ENCODE results near the gene CCNG1. TPM values are rescaled to one million over a fixed set of nuclear protein-coding genes. Genes with fewer than 3 reads are reported as not detected.

CCNG1 gene
- polyA plus RNA-seq, 1 donor from 2014 or later, result 106 TPM

DNA sequence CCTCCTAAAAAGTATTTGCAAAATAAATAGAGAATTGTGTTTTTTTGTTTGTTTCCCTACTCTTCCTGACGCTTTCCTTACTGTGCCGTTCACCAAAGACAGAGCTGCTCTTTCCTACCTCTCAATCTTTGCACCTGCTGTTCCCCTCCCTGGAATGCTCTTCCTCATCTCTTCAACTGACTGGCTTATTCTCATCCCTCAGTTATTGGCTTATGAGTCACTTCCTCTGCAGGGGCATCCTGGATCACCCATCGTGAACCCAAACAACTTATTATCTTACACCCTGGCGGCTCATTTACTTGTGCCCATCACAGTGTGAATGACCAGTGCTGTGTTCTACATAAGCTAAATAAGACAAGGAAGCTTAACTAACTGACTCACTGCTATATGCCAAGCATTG, 36.1 kb upstream of the CCNG1 start:
- Histone ChIP-seq H3K4me2 (ENCODE audit: low read length) (no peak overlapping the region), H3F3A (ENCODE audit: insufficient read depth, low read length, poor library complexity, severe bottlenecking) (no peaks in the 10 kb centered on the region), H3K9ac (ENCODE audit: low read length) (no peak overlapping the region), H2AFZ (ENCODE audit: low read depth, low read length) (no peak overlapping the region), H3K79me2 (replicated peaks; ENCODE audit: insufficient read depth, low read length) (no peaks in the 10 kb centered on the region), H3K4me3 (ENCODE audit: low read length) (no peak overlapping the region), H4K20me1 (ENCODE audit: insufficient read depth) (no peaks in the 10 kb centered on the region), H3K36me3 (ENCODE audit: insufficient read depth, low read length) (no peaks in the 10 kb centered on the region), H3K9me2 (ENCODE audit: insufficient read depth, low read length) (no peaks in the 10 kb centered on the region), H3K27ac (ENCODE audit: low read length) (peak overlapping the region; percentile 38), H3K27me3 (ENCODE audit: insufficient read depth, low read depth, low read length) (no peaks in the 10 kb centered on the region), H3K9me3 (ENCODE audit: low read length) (no peaks in the 10 kb centered on the region)
- TF ChIP-seq SMC3 (conservative IDR thresholded peaks at IDR 0.05; ENCODE audit: poor library complexity) (no peak), TAF1 (IDR thresholded peaks at IDR 0.05; ENCODE audit: low read depth) (no peak), POLR2AphosphoS5 (IDR thresholded peaks at IDR 0.05) (no peak), RAD21 (conservative IDR thresholded peaks at IDR 0.05) (no peak), EP300 (conservative IDR thresholded peaks at IDR 0.05; ENCODE audit: poor library complexity, severe bottlenecking) (no peak), MXI1 (conservative IDR thresholded peaks at IDR 0.05; ENCODE audit: poor library complexity, severe bottlenecking) (no peak), EZH2 (IDR thresholded peaks at IDR 0.05; ENCODE audit: borderline replicate concordance, insufficient read depth, low read length, poor library complexity, severe bottlenecking) (no peak)
- TF ChIP-seq, protein P1, sequence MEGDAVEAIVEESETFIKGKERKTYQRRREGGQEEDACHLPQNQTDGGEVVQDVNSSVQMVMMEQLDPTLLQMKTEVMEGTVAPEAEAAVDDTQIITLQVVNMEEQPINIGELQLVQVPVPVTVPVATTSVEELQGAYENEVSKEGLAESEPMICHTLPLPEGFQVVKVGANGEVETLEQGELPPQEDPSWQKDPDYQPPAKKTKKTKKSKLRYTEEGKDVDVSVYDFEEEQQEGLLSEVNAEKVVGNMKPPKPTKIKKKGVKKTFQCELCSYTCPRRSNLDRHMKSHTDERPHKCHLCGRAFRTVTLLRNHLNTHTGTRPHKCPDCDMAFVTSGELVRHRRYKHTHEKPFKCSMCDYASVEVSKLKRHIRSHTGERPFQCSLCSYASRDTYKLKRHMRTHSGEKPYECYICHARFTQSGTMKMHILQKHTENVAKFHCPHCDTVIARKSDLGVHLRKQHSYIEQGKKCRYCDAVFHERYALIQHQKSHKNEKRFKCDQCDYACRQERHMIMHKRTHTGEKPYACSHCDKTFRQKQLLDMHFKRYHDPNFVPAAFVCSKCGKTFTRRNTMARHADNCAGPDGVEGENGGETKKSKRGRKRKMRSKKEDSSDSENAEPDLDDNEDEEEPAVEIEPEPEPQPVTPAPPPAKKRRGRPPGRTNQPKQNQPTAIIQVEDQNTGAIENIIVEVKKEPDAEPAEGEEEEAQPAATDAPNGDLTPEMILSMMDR (IDR thresholded peaks at IDR 0.05; ENCODE audit: poor library complexity, severe bottlenecking), result no peak
- TF ChIP-seq, protein P2, sequence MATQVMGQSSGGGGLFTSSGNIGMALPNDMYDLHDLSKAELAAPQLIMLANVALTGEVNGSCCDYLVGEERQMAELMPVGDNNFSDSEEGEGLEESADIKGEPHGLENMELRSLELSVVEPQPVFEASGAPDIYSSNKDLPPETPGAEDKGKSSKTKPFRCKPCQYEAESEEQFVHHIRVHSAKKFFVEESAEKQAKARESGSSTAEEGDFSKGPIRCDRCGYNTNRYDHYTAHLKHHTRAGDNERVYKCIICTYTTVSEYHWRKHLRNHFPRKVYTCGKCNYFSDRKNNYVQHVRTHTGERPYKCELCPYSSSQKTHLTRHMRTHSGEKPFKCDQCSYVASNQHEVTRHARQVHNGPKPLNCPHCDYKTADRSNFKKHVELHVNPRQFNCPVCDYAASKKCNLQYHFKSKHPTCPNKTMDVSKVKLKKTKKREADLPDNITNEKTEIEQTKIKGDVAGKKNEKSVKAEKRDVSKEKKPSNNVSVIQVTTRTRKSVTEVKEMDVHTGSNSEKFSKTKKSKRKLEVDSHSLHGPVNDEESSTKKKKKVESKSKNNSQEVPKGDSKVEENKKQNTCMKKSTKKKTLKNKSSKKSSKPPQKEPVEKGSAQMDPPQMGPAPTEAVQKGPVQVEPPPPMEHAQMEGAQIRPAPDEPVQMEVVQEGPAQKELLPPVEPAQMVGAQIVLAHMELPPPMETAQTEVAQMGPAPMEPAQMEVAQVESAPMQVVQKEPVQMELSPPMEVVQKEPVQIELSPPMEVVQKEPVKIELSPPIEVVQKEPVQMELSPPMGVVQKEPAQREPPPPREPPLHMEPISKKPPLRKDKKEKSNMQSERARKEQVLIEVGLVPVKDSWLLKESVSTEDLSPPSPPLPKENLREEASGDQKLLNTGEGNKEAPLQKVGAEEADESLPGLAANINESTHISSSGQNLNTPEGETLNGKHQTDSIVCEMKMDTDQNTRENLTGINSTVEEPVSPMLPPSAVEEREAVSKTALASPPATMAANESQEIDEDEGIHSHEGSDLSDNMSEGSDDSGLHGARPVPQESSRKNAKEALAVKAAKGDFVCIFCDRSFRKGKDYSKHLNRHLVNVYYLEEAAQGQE (IDR thresholded peaks at IDR 0.05; ENCODE audit: borderline replicate concordance), result no peak

DNA sequence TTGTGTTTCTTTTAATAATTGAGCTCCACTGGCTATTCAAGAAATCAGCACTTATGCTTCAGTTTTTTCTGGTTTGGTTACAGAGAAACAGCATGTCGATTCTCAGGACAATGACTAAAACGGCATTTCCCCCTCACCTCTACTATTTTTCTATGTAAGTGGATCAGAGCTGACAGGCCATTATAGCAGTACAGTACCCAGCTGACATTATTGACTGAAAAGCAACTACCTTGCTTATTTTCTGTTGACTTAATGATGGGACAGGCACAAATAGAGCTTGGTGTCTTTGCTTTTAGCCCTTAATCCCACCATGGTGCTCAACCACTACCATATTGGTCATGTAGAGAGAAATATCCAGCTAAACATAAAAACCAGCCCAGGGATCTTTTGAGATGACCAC, 35.4 kb upstream of the CCNG1 start:
- no peaks in the 10 kb centered on the region for H3F3A ChIP-seq (ENCODE audit: insufficient read depth, low read length, poor library complexity, severe bottlenecking)
- H3K9ac ChIP-seq (ENCODE audit: low read length), result no peak overlapping the region
- no peak overlapping the region for H3K4me3 ChIP-seq (ENCODE audit: low read length)
- no peaks in the 10 kb centered on the region for H3K36me3 ChIP-seq (ENCODE audit: insufficient read depth, low read length)
- H3K79me2 ChIP-seq (replicated peaks; ENCODE audit: insufficient read depth, low read length), result no peaks in the 10 kb centered on the region
- H3K9me3 ChIP-seq (ENCODE audit: low read length), result no peaks in the 10 kb centered on the region
- no peaks in the 10 kb centered on the region for H4K20me1 ChIP-seq (ENCODE audit: insufficient read depth)
- TF ChIP-seq, protein P1 (IDR thresholded peaks at IDR 0.05; ENCODE audit: poor library complexity, severe bottlenecking), result no peak
- TF ChIP-seq SMC3 (conservative IDR thresholded peaks at IDR 0.05; ENCODE audit: poor library complexity) (peak; percentile 26), POLR2AphosphoS5 (IDR thresholded peaks at IDR 0.05) (peak; percentile 89), TAF1 (IDR thresholded peaks at IDR 0.05; ENCODE audit: low read depth) (no peak), EZH2 (IDR thresholded peaks at IDR 0.05; ENCODE audit: borderline replicate concordance, insufficient read depth, low read length, poor library complexity, severe bottlenecking) (no peak), EP300 (conservative IDR thresholded peaks at IDR 0.05; ENCODE audit: poor library complexity, severe bottlenecking) (peak; percentile 88), MXI1 (conservative IDR thresholded peaks at IDR 0.05; ENCODE audit: poor library complexity, severe bottlenecking) (no peak), RAD21 (conservative IDR thresholded peaks at IDR 0.05) (no peak)
- TF ChIP-seq, protein P2 (IDR thresholded peaks at IDR 0.05; ENCODE audit: borderline replicate concordance), result peak; percentile 35
- no peak overlapping the region for H2AFZ ChIP-seq (ENCODE audit: low read depth, low read length)
- no peaks in the 10 kb centered on the region for H3K9me2 ChIP-seq (ENCODE audit: insufficient read depth, low read length)
- H3K27me3 ChIP-seq (ENCODE audit: insufficient read depth, low read depth, low read length), result no peaks in the 10 kb centered on the region
- H3K27ac ChIP-seq (ENCODE audit: low read length), result peak overlapping the region; percentile 38
- no peak overlapping the region for H3K4me2 ChIP-seq (ENCODE audit: low read length)

Measured in neural cell (in vitro differentiated cells).